HG02885 (cell line): ENCODE data around the gene C17orf67.

Source experiments
- ATAC-seq: cut with Tn5 transposase; IDR thresholded peaks from one replicate; pipeline ENCODE4 v1.9.1; 2021; ENCODE audit warnings: mild to moderate bottlenecking; ENCODE audit not compliant: unreplicated experiment, poor library complexity

C17orf67 gene

DNA sequence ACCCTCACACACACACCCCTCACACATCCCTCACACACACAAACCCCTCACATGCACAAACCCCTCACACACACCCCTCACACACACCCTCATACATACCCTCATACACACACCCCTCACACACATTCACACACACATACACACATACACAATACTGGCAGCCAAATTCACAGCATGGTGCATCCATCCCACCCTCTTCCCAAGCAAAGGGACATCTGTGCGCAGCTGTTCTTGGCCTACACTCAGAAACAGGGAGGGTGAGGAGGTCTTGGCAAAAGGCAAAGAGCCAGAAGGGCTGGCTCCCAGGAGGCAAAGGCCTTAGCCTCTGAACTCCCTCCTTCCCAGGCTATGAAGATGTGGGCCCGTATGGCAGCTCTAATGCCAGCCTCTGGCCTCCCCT, 23.4 kb downstream of the C17orf67 start:
- no peak for ATAC-seq

DNA sequence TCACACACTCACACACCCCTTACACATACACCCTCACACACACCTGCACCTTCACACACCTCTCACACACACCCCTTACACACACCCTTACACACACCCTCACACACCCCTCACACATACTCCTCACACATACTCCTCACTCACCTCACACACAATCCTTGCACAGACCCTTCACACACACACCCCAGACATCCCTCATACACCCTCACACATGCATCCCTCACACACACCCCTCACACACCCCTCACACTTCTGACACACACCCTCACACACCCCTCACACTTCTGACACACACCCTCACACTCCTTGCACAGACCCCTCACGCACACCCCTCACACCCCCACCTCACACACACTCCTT, 23.9 kb downstream of the C17orf67 start:
- no peak for ATAC-seq

DNA sequence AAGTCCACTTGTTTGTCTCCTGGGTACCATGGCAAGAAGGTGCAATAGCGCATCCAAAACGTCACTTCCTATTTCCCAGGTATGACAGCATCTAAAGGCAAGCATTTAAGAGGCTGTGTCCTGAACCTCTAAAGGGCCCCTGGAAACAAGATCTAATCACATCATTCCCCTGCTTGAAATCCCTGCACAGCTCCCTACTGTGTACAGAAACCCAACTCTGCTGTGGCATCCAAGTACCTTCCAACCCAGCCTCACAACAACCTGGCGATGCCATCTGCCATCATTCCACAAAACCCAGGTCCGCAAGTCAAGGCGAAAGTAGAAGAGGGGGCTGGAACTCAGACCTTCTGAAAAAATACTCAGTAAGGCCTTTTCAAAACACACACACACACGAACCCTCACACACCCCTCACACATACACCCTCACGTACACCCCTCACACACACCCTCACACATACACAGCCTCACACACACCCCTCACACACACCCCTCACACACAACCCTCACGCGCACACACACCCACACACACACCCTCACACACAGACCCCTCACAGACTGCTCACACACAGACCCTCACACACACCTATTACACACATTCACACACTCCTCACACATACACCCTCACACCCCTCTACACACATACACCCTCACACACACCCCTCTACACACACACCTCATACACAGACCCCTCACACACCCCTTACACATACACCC, 24.5 kb downstream of the C17orf67 start:
- no peak for ATAC-seq

DNA sequence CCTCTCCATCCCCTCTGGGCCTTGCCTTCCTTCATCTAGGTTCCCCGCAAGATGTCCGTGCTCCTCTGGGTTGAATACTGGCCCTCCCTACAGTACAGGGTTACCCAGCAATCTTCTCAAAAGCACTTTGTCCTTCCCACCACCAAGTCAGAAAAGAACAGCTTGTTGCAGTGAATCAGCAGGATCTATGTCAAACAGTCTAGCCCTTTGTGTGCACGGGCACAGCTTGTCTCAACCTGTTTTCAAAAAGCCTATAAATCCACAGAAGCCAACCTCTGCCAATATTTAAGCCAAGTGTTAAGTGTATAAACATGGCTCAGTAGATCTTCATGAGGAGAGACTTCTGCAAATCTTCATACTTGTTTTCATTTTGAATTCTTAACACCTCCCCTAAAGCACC, 25.2 kb downstream of the C17orf67 start:
- no peak for ATAC-seq

DNA sequence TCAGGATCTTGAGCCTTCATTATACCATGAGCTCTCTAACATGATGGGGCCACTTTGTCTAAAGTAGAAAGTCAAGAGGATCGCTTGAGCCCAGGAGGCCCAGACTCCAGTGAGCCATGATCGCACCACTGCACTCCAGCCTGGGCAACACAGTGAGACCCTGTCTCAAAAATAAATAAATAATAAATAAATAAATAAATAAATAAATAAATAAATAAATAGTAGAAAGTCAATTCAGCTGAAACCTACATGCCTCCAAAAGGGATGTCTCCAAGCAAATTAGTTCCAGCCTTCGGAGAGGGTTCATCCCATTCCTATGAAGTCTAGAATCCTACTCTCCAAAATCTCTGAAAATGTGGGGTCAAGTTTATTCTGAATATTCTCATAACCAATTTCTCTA, 26.0 kb downstream of the C17orf67 start:
- ATAC-seq, result no peak

DNA sequence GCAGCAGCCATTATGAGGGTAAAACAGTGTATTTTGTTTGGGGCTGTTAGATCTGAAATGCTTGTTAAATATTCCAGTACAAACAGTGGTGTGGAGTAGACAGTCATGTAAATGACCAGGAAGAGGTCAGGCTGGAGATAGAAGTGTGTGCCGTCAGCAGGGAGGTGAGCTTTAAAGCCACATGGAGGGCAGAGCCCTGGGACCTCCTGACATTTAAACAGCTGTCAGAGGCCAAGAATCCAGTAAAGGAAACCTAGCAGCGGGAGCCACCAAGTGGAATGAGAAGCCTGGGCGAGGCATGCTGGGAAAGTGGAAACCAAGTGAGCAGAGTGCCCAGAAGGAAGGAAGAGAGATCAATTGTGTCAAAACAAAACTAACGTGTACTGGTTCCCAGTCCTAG, 26.8 kb downstream of the C17orf67 start:
- no peak for ATAC-seq

DNA sequence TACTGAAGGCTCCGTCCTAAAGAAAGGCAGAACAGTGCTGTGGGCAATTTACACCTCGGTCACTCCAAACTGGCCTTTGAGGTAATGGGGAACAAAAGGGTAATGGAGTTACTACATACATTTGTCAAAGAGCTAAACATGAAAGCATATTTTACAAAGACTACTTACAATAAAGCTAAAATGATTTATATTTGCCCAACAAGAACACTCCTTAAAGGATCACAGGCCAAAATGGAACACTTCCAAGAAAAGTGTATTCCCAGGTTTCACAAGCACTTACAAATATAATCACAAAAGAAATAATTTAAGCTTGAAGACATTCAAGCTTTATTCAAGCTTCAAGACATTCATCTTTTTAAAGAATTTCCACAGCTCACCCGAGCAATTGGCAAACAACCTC, 29.3 kb downstream of the C17orf67 start:
- ATAC-seq, result no peak

DNA sequence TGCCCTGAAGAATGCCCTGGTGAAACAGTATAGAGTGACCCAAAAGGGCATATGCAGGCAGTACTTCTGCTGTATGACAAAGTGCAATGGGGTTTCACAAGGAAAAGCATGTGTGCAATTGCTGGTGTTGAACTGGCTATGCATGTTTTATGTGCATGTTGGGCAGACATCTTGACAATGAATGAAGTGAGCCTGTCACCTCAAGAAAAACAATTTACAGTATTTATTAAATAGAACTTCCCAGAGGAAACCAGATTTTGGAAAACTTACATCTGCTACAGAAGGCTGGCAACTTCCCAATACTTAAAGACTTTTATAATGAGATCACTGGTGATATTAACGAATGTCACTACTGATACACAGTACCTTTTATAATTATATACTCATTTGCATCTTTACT, 30.6 kb downstream of the C17orf67 start:
- ATAC-seq, result no peak

DNA sequence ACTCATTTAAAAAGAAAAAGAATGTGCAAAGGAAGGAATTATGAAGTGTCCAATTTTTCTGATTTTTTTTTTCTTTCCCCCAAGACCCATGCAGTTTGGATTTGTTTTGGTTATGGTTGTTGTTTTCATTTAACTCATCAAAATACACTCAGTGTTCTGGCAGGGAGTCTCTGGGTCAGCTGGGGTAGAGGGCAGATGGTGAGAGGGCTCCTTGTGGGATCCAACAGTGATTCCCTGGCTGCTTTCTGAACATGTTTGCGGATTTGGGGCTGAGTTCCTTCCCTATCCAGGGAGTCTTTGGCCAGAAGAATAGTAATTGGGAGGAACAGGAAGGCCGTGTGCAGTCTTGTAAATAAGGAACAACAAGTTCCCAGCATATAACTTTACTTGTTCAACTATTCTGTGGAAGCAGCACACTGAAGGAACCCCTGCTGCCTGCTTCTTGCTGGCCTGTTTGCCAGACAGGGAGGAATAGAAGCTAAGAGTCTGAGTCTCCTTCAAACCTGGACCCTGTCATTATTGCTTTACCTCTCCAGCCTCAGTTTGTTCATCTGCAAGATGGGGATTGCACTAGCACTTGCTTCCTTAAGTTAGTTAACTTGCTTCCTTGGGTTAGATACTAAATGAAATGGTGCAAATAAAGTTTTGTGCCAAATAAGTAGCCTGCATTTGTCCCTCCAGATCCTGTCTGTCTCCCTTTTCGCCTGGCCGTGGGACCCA, 32.1 kb downstream of the C17orf67 start:
- ATAC-seq, result no peak

DNA sequence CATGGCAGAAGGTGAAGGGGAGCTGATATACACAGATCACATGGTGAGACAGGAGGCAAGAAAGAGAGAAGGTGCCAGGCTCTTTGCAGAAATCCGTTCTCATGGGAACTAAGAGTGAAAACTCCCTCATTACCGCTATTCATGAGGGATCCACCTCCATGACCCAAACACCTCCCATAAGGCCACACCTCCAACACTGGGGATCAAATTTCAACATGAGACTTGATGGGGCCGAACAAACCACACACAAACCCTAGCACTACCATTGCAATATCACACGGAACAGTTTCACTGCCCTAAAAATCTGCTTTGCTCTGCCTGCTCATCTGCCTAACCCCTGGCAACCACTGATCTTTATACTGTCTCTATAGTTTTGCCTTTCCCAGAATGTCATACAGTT, 34.8 kb downstream of the C17orf67 start:
- no peak for ATAC-seq

DNA sequence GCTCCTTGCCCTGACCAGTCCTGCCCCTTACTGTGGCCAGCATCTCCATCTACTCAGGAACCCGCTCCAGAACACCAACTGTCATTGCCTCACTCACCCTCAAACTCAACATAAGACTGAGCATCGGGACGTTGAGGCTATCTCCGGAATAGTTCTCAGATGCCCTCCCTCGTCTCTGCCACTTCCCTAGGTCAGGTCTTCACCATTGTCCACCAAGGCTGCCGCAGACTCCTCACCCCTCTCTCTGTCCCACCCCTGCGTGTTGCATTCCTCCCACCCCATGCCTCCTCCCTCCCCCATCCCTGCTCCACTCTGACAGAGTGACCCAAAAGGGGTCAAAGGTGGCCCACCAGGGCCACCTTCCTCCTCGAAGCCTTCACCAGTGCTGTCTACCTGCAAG, 37.2 kb downstream of the C17orf67 start:
- no peak for ATAC-seq

DNA sequence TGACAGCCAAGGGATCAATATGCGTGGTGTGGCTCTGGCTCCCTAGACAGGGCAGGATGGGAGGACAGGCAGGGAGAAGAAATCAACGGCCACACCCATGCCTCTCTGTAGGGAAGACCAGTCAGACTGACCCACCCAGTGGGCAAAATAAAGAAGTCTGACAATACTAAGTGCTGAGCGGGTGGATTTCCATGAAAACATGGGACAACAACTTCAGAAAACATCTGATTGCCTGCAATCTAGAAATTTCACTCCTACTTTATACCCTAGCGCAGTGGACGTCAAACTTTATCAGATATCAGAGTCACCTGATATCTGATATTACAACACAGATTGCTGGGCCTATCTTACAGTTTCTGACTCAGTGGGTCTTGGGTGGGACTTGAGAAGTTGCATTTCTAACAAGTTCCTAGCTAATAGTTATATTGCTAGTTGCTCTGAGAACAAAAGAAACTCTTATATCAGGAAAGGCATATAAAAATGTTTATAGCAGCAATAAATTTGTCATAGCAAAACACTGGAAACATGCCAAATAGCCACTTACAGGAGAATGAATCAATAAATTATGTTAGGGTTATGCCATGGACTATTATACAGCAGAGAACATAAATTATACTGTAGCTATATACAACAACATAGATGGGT, 38.4 kb downstream of the C17orf67 start:
- no peak for ATAC-seq

DNA sequence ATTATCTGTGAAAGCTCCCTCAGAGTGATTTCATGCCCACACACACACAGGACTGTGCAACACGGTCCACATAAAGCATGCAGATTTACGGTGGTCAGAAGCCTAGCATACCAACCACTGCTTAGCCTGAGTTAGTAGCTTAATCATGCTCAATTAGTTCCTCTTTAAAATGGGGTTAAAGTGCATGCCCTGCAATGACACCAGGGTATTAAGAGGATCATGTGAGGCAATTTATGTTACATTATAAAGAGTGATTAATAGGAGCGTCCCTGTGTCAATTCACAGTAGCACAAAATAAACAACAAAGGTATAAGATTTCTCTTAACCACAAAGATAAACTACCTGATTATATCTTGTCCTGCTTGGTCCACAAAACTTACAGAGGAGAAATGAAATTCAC, 39.8 kb downstream of the C17orf67 start:
- ATAC-seq, result no peak

DNA sequence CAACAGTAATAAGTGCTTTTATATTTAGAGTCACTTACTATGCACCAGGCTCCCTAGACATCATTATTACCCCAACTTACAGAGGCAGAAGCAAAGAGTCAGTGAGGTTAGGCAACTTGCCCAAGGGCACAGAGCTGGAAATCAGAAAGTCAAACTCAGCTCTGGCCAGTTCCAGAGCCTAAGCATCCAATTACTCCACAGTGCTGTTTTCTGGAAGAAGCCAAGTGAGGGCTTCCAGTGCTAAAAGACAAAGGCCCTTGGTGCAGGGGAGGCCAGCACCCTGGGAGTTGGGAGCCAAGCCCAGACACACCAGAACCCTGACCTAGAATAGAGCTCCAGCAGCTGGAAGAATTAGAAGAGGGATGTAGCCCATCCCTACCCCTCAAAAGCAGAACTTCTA, 40.2 kb downstream of the C17orf67 start:
- no peak for ATAC-seq

DNA sequence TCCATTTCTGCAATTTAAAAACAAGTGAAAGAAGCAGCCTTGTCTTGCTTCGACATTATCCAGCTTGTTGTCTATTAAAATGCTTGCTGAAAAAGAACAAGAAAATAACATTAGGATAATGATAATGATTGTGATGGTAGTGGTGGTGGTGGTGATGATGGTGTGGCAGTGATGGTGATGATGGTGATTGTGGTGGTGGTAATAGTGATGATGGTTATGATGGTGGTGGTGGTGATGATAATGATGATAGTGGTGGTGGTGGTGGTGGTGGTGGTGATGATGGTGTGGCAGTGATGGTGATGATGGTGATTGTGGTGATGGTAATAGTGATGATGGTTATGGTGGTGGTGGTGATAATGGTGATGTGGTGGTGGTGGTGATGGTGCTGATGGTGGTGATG, 41.5 kb downstream of the C17orf67 start:
- no peak for ATAC-seq

DNA sequence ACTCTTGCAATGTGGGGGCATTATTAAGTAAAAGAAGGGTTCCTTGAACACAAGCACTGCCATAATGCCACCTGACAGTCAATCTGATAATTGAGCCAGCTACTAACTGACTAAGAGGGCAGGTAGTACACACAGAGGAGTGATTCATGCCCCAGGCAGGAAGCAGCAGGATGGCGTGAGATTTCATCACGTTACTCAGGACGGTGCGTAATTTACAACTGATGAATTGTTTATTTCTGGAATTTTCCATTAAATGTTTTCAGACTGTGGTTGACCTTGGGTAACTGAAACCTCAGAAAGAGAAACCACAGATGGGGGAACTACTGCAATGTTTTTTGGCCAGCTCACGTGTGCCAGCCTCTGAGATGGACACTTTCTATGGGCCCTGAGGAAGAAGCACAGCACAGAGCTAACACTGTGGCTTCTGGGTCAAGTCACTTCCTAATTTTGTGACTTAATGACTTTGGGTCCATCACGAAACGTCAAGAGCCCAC, 46.7 kb downstream of the C17orf67 start:
- peak; percentile 87 for ATAC-seq

DNA sequence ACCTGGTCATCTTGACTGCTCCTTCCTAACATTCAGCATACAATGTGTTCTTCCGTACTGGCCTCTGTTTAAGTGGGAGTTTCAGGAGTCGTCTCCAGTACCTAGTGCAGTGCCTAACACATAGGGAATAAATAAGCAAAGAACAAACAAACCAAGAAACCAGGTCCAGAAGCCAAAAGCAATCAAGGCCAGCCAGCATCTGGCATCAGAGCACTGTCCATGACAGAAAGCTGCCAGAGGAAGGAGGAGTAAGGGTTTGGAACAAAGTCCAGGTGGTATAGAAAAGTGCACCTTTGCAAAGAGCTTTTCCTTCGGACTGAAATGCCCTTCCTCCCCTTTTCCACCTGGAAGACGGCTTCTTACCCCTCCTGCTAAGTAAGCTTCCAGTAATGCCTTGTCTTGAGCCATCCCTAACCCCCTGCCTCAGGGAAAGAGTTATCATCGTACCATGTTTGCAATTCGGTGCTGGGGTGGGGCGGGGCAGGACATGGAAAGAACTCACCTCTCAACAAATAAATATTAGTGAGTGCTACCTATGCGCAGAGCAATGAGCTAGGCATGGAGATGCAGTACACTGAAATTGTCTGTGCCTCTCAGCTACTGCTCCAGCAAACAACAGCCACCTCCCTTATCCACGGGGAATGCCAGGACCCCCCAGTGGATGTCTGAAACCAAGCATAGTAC, 47.6 kb downstream of the C17orf67 start:
- no peak for ATAC-seq

DNA sequence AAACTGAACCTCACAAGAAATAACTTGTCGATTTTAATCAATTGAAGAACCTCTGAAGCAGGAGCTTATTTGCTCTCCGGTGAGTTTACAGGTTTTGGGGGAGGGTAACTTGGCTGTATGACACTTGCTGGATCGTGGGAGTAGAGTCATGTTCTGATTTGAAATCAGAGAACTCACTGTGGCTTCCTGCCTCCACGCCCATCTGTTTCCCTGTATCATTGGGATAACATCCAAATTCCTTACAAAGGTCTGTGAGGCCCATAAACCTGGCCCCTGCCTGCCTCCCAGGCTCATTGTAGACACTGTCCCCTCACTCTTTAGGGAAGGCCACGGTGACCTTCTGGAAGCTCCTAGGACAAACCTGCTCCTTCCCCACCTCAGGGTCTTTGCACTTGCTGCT, 48.3 kb downstream of the C17orf67 start:
- no peak for ATAC-seq

DNA sequence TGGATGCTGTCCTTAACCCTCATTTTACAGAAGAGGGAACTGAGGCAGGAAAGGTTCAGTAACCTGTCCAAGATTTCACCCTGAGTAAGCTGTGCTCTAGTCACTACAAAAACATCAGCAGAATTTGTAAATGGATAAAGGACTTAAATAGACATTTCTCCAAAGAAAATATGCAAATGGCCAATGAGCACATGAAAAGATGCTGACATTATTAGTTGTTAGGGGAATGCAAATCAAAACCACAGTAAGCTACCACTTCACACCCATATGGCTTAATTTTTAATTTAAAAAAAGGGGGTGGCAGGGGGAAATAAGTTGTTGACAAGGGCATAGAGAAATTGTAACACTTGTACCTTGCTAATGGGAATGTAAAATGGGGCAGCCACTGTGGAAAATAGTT, 51.4 kb downstream of the C17orf67 start:
- ATAC-seq, result no peak

DNA sequence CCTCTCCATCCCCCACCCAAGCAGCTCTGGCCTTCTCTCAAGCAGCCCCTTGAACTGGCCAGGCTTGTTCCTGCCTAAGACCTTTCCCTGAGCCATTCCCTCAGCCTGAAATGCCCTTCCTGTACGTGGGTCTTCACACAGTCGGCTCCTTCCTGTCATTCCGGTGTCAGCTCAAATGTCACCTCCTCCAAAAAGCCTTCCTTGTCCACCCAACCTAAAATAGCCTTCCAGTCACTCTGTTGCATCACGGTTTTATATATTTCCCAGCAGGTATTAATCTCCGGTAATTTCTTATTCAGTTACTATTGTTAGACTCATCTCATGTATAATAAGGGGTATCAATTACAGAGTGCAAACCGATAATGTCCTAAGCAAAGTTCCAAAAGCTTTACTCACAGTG, 51.8 kb downstream of the C17orf67 start:
- no peak for ATAC-seq
